IPS-18c (cell line): Measurements from ENCODE around the gene CRYGN.

Experiments
- H3K4me3 ChIP-seq: 2 replicates; pipeline ENCODE4 v1.7.0; 2013; ENCODE audit warnings: low read depth, mild to moderate bottlenecking, low read length, moderate library complexity; ENCODE audit not compliant: insufficient read depth
- H3K9me3 ChIP-seq: one replicate; pipeline ENCODE4 v1.6.1; 2013; ENCODE audit warnings: mild to moderate bottlenecking, low read length, moderate library complexity; ENCODE audit not compliant: control insufficient read depth, insufficient read depth

Gene CRYGN

GRCh38 chr7:151439855-151440798, at the start of gene CRYGN:
Gene CRYGN (minus strand): TSS chr7:151440141. CDS start chr7:151439917, 224 bp downstream.
- Histone ChIP-seq H3K9me3 (peaks cover 4% of the 10 kb centered on the region), H3K4me3 (peak within 1 kb of the TSS; percentile 54; the same call in 1 of the 2 replicates)

DNA sequence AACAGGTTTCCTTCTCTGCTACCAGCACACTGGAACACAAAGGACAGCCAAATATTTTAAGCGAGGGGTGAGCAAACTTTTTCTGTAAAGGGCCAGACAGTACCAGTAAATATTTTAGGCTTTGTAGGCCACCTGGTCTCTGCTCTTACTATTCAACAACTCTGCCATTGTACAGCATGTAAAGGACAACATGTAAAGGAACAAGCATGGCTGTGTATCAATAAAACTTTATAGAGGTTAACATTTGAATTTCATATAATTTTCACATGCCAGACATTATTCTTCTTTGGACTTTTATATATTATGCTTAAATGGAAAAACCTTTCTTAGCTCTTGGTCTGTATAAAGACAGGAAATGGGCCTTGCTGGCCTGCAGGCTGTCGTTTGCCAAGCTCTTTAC, 49.6 kb upstream of the CRYGN start:
- H3K9me3 ChIP-seq = no peaks in the 10 kb centered on the region

DNA sequence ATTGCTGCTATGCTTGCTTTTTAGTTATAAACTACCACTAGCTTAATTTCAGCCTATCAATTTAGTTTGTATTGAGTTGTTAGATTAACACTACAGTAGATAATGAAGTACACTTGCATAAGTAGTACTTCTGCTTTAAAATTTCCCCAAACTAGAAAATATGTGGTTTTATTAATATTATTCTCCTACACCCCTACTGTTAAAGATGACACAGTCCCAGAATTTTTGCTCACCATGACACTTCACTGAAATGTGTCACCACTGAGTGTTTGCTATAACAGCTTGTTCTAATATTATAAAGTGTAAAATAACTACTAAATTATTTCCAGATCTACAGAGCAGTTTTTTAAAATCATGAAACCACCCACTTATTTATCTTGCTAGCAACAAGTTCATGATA, 48.2 kb upstream of the CRYGN start:
- Histone ChIP-seq H3K9me3 (no peaks in the 10 kb centered on the region), H3K4me3 (no peak overlapping the region)

More for the DNA sequence above, 49.6 kb upstream of the CRYGN start:
- H3K4me3 ChIP-seq = no peak overlapping the region

GRCh38 chr7:151487228-151487627, 47.3 kb upstream of the CRYGN start:
- Histone ChIP-seq H3K9me3 (no peaks in the 10 kb centered on the region), H3K4me3 (no peak overlapping the region)

DNA sequence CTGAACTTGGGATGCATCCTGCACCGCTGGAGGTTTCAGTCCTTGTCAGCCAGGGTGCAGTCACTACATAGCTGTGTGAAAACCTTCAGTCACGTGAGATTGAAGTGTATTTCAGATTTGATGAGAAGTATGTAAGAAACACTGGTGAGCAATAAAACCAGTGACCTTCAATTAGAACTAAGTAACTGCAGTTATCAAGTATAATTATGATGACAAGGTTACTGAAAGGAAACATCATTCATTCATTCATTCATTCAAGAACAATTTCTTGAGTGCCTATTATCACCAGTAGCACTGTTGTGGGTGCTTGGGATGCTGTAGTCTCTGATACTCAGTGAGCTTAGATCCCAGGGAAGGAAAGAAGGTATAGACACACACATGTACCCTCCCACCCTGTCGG, 46.1 kb upstream of the CRYGN start:
- no peak overlapping the region for H3K4me3 ChIP-seq
- H3K9me3 ChIP-seq = no peaks in the 10 kb centered on the region

- H3K4me3 ChIP-seq = no peak overlapping the region
- no peaks in the 10 kb centered on the region for H3K9me3 ChIP-seq
Observed at GRCh38 chr7:151484971-151485707, 45.2 kb upstream of the CRYGN start.

- Histone ChIP-seq H3K9me3 (no peaks in the 10 kb centered on the region), H3K4me3 (no peak overlapping the region)
Observed at GRCh38 chr7:151483711-151483983, 43.7 kb upstream of the CRYGN start.

GRCh38 chr7:151482883-151483710, 43.2 kb upstream of the CRYGN start:
- H3K4me3 ChIP-seq = no peak overlapping the region

DNA sequence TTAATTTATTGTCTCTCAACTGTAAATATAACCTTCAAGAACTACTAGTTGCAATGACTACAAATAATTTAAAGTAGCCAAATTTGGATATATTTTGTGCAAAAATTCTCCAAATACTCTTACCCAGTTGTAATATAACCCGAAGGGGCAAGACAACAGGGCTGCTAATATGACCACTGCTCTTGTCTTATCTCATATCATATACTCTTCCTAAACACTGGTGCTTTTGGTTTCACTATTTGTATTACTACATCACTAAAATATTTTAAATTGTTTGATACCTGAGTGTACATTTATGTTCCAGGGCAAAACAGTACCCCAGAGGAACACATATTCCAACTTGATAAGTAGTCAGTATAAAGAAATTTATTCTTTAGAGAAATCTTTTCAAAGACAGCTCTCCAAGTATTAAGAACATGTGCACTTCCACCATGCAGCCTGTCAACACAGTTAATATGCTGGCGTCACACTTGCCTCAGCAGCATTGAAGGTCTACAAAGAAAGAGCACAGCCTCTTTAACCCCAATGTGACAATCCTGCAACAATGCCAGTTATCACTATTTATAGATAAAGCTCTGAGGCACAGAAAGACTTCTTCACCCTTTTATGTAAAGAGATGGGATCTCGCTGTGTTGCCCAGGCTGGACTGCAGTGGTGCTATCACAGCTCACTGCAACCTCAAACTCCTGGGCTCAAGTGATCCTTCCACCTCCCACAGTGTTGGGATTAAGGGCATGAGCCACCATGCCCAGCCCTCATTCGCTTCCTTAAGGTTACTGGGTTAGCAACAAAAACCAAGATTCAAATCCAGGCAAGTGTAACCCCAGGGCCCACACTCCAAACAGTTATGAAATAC, 41.9 kb upstream of the CRYGN start:
- no peaks in the 10 kb centered on the region for H3K9me3 ChIP-seq
- H3K4me3 ChIP-seq = no peak overlapping the region

More at GRCh38 chr7:151482883-151483710, 43.2 kb upstream of the CRYGN start:
- no peaks in the 10 kb centered on the region for H3K9me3 ChIP-seq

- H3K9me3 ChIP-seq = no peaks in the 10 kb centered on the region
- H3K4me3 ChIP-seq = no peak overlapping the region
Observed at GRCh38 chr7:151477867-151478266, 37.9 kb upstream of the CRYGN start.

DNA sequence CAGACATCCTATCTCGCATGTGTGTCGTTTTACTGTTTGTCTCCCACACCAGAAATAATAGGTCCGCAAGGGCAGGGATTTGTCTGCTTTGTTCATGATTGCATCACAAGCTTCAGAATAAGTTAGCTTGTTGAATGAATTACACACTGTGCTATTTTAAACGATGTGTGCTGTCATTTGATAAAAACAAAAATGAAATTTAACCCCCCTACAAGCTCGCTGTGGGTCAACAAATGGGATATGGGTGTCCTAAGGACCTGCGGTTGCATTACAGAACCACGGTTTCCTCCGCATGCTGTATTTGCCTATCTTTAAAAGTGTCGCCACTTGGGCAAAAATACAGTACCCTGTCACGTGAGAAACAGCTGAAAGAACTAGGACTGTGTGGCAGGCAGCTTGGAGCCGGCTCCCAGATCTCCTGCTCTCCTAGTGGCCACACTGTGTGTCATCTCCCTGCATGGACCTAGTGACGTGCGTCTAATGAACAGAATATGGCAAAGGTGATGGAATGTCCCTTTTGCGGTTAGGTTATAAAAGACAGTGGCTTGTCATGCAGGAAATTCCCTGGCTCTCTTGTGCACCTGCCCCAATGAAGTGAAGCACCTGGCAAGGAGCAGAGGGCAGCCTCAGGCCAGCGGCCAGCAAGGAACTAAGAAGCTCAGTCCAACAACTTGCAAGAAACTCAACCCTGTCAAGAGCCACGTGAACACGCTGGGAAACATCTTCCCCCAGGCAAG, 32.9 kb upstream of the CRYGN start:
- H3K4me3 ChIP-seq = no peak overlapping the region
- H3K9me3 ChIP-seq = no peaks in the 10 kb centered on the region

DNA sequence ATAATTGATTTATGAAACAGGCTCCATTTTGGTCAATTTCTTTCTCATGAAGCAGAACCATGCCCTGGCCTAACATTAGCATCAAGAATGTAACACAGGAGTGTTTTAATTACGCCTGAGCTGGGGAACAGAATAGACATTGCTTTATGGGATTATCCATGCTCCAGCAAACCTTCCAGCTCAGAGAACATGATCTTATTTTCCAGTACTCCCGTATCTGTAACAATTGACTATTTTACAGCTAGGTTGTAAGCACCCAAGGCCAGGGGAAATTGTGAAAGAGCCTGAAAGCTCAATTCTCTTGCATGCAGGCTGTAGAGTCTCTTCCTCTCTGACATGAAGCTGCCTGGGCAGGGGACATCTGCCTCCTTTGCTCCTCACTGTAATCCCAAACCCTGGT, 30.8 kb upstream of the CRYGN start:
- Histone ChIP-seq H3K9me3 (no peaks in the 10 kb centered on the region), H3K4me3 (no peak overlapping the region)

GRCh38 chr7:151469281-151469680, 29.3 kb upstream of the CRYGN start:
- Histone ChIP-seq H3K9me3 (no peaks in the 10 kb centered on the region), H3K4me3 (no peak overlapping the region)

DNA sequence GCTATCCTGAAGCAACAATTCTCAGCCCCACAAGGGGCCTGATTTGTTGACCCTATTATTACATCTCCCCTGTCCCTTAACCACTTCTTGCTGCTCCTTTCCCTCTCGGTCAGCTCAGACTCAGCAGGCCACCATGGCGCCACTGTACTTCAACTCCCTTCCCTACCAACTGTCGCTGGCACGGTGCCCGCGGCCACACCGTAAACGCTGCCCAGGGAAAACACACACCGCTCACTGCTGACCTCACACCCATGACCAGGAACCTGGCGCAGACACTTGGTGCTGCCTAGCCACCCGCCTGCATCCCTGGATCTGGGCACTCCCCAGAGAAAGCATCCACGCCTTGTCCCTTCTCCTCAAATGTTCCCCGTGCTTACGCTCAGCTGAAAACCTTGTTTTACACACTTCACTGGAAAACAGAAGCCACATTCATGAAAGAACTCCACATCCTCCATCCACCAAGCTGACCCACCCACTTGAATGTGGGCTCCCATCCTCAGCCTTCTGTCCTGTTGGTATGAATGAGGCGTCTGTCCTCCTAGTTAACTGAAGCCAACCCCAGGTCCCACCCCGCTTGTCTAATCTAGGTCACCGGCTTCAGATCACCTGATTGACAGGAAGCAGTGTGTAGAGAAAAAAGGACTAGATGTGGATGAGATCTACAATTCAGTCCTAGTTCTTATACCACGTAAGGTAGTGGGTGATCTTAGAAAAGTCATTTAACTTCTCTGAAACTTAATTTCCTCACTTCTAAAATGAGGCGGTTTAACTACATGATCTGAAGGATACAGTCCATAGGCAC, 28.5 kb upstream of the CRYGN start:
- no peak overlapping the region; the same call in 1 of the 2 replicates for H3K4me3 ChIP-seq
- H3K9me3 ChIP-seq = no peaks in the 10 kb centered on the region

GRCh38 chr7:151465169-151465568, 25.2 kb upstream of the CRYGN start:
- no peaks in the 10 kb centered on the region for H3K9me3 ChIP-seq
- H3K4me3 ChIP-seq = no peak overlapping the region
